Natural killer cell (primary cell): ENCODE results near the gene BBS9. TPM values are rescaled to one million over a fixed set of nuclear protein-coding genes. Genes with fewer than 3 reads are reported as not detected.

Experiments used
- ATAC-seq, 3 donors: fragments of 150-1000 bp in 2 of 3; fragments of 200-7000 bp in 1 of 3; cut with Tn5 transposase; 1 replicate in 1 of 3; 2 replicates in 2 of 3; pipeline ENCODE4 v1.10.0; 2021; ENCODE audit warnings: mild to moderate bottlenecking in 2 of 3, moderate library complexity in 2 of 3
- DNase-seq, 2 donors: peaks; one replicate each; pipeline versions ENCODE4 v3.0.0 to v3.0.0-alpha.2; 2013 to 2021; ENCODE audit warnings: mixed read lengths in 1 of 2
- H3K27ac ChIP-seq: one replicate; pipeline ENCODE4 v1.5.1; 2013; ENCODE audit warnings: mild to moderate bottlenecking, low read length
- H3K27me3 ChIP-seq: one replicate; pipeline ENCODE4 v1.6.1; 2013; ENCODE audit warnings: low read length; ENCODE audit not compliant: control insufficient read depth, insufficient read depth
- H3K36me3 ChIP-seq: one replicate; pipeline ENCODE4 v1.6.1; 2013; ENCODE audit warnings: low read length; ENCODE audit not compliant: control insufficient read depth, insufficient read depth
- H3K4me1 ChIP-seq: one replicate; pipeline ENCODE4 v1.6.1; 2013; ENCODE audit warnings: low read length; ENCODE audit not compliant: control insufficient read depth, insufficient read depth
- H3K4me3 ChIP-seq: one replicate; pipeline ENCODE4 v1.5.1; 2013; ENCODE audit warnings: low read length
- H3K9me3 ChIP-seq: one replicate; pipeline ENCODE4 v1.6.1; 2013; ENCODE audit warnings: low read length; ENCODE audit not compliant: control insufficient read depth, insufficient read depth
- H3K27ac Mint-ChIP-seq, 2 donors: one replicate each; pipeline ENCODE4 v1.8.0; 2022; ENCODE audit warnings: mild to moderate bottlenecking in 2 of 2, mixed read lengths in 2 of 2, moderate library complexity in 1 of 2
- H3K27me3 Mint-ChIP-seq, 2 donors: one replicate each; pipeline ENCODE4 v1.8.0; 2022; ENCODE audit warnings: low read depth in 2 of 2, mixed read lengths in 2 of 2
- H3K36me3 Mint-ChIP-seq: one replicate; pipeline ENCODE4 v1.8.0; 2022; ENCODE audit warnings: mixed read lengths
- H3K4me1 Mint-ChIP-seq, 2 donors: one replicate each; pipeline ENCODE4 v1.8.0; 2022; ENCODE audit warnings: mixed read lengths in 2 of 2
- H3K4me3 Mint-ChIP-seq: one replicate; pipeline ENCODE4 v1.8.0; 2022; ENCODE audit warnings: mild to moderate bottlenecking, moderate library complexity, mixed read lengths
- H3K9me3 Mint-ChIP-seq, 2 donors: one replicate each; pipeline ENCODE4 v1.8.0; 2022; ENCODE audit warnings: mixed read lengths in 2 of 2
- CTCF ChIP-seq: fragments of 200-600 bp; IDR thresholded peaks from one replicate; pipeline ENCODE4 v1.8.0; 2022; ENCODE audit warnings: antibody characterized with exemption
- WGBS: methylation state at CpG from one replicate; pipeline ENCODE4 v1.1.7; 2013; ENCODE audit warnings: missing lambda C conversion rate; ENCODE audit not compliant: insufficient coverage; 5-methylcytosine and 5-hydroxymethylcytosine counted together
- intact Hi-C: fragments of 100-400 bp; cut with micrococcal nuclease; formaldehyde crosslinking; loops from one replicate; pipeline ENCODE4 v1.14.2; 2022
- total RNA-seq, 4 donors: library from RNA; stranded (reverse); fragments of 120-200 nt in 1 of 4; gene quantifications; one replicate each; pipeline versions ENCODE4 v1.2.3 to v1.2.4, GENCODE V29; 2013 to 2022

The BBS9 gene
- total RNA-seq, 3 donors from 2014 or later (not counting 1 experiment from before 2014, with no cell fraction given): 25.1 to 34.6 (median 34.4) TPM

GRCh38 chr7:33529070-33529469 is 399.7 kb downstream of the BBS9 start:
- H3K36me3 ChIP-seq: no peaks in the 10 kb centered on the region
- intact Hi-C loops: no loop called here
- DNase-seq: no peak
- H3K4me1 ChIP-seq: no peaks in the 10 kb centered on the region
- Mint-ChIP-seq H3K27ac (no peak overlapping the region), H3K4me1 (peaks cover 13 to 15% of the 10 kb centered on the region in 2 donors), H3K4me3 (no peak overlapping the region), H3K27me3 (no peaks in the 10 kb centered on the region), H3K36me3 (no peaks in the 10 kb centered on the region), H3K9me3 (no peaks in the 10 kb centered on the region)
- WGBS: 91% methylated on average over 2 of the region's 2 CpGs
- H3K9me3 ChIP-seq: no peaks in the 10 kb centered on the region
- no peak for TF ChIP-seq CTCF
- no peak for ATAC-seq
- H3K27ac ChIP-seq: no peak overlapping the region
- no peaks in the 10 kb centered on the region for H3K27me3 ChIP-seq
- no peak overlapping the region for H3K4me3 ChIP-seq

- no peak for TF ChIP-seq CTCF
- 100% methylated on average over 1 of the region's 1 CpG for WGBS
- no peak for ATAC-seq
- H3K9me3 ChIP-seq: no peaks in the 10 kb centered on the region
- H3K4me3 ChIP-seq: no peak overlapping the region
- Mint-ChIP-seq H3K27me3 (no peaks in the 10 kb centered on the region), H3K36me3 (no peaks in the 10 kb centered on the region), H3K4me3 (no peak overlapping the region), H3K27ac (no peak overlapping the region), H3K9me3 (no peaks in the 10 kb centered on the region), H3K4me1 (peaks cover 25 to 28% of the 10 kb centered on the region in 2 donors)
- H3K27me3 ChIP-seq: no peaks in the 10 kb centered on the region
- DNase-seq: no peak
- H3K4me1 ChIP-seq: no peaks in the 10 kb centered on the region
- intact Hi-C loops: no loop called here
- no peaks in the 10 kb centered on the region for H3K36me3 ChIP-seq
- H3K27ac ChIP-seq: no peak overlapping the region
Measured at GRCh38 chr7:33530664-33531063, 401.3 kb downstream of the BBS9 start.

- no peaks in the 10 kb centered on the region for H3K9me3 ChIP-seq
- Mint-ChIP-seq H3K27ac (no peak overlapping the region), H3K27me3 (no peaks in the 10 kb centered on the region), H3K9me3 (no peaks in the 10 kb centered on the region), H3K4me1 (peaks cover 34 to 38% of the 10 kb centered on the region in 2 donors), H3K36me3 (no peaks in the 10 kb centered on the region), H3K4me3 (no peak overlapping the region)
- H3K36me3 ChIP-seq: no peaks in the 10 kb centered on the region
- H3K27me3 ChIP-seq: no peaks in the 10 kb centered on the region
- no peak for TF ChIP-seq CTCF
- H3K4me3 ChIP-seq: no peak overlapping the region
- ATAC-seq: no peak
- DNase-seq: no peak
- intact Hi-C loops: no loop called here
- no peak overlapping the region for H3K27ac ChIP-seq
- 99% methylated on average over 3 of the region's 4 CpGs for WGBS
- peaks cover 2% of the 10 kb centered on the region for H3K4me1 ChIP-seq
Measured at GRCh38 chr7:33531888-33532287, 402.5 kb downstream of the BBS9 start.

GRCh38 chr7:33534833-33535232 is 405.5 kb downstream of the BBS9 start:
- no peak overlapping the region for H3K27ac Mint-ChIP-seq
- Histone ChIP-seq H3K27me3 (no peaks in the 10 kb centered on the region), H3K9me3 (peaks cover 5% of the 10 kb centered on the region), H3K27ac (no peak overlapping the region), H3K36me3 (peaks cover 3% of the 10 kb centered on the region), H3K4me1 (peaks cover 2% of the 10 kb centered on the region), H3K4me3 (no peak overlapping the region)
- ATAC-seq (no peak), DNase-seq (no peak)
- WGBS: no CpG with 5 or more reads among the region's 1 CpG
- no peaks in the 10 kb centered on the region for H3K9me3 Mint-ChIP-seq
- H3K4me1 Mint-ChIP-seq: peaks cover 46 to 58% of the 10 kb centered on the region in 2 donors
- intact Hi-C loops: no loop called here
- no peaks in the 10 kb centered on the region for H3K27me3 Mint-ChIP-seq
- peaks cover 8% of the 10 kb centered on the region for H3K36me3 Mint-ChIP-seq
- no peak overlapping the region for H3K4me3 Mint-ChIP-seq
- TF ChIP-seq CTCF: no peak
